Omental fat pad (tissue), 4 donors: ENCODE measurements around the gene NUBP2. TPM values are rescaled to one million over a fixed set of nuclear protein-coding genes. Genes with fewer than 3 reads are reported as not detected.

ENCODE experiments used
- ATAC-seq: fragments of 150-250 bp; one replicate; pipeline ENCODE4 v1.9.1; 2016; ENCODE audit warnings: mild to moderate bottlenecking, moderate library complexity; ENCODE audit not compliant: low FRiP score
- DNase-seq: peaks from one replicate; pipeline ENCODE4 v3.0.0-alpha.2; 2019; ENCODE audit warnings: low spot score
- CTCF ChIP-seq, 3 donors: fragments of 450-650 bp; IDR thresholded peaks; one replicate each; pipeline ENCODE4 v1.5.1; 2016 to 2017; ENCODE audit warnings: antibody characterized with exemption in 3 of 3, mild to moderate bottlenecking in 3 of 3, moderate library complexity in 2 of 3
- small RNA-seq: library from RNA; depleted of rRNA; stranded (forward); fragments of <200 nt; gene quantifications from one replicate; pipeline ENCODE3, GENCODE V24; 2016
- total RNA-seq, 4 donors: library from RNA; depleted of rRNA; stranded (reverse); fragments of >200 nt; gene quantifications; one replicate each; pipeline ENCODE4 v1.1.0, GENCODE V29; 2016

Gene NUBP2
- total RNA-seq, 4 donors from 2014 or later: 49.2 to 85.9 (median 60.2) TPM

GRCh38 chr16:1830213-1830612 lies 47.5 kb downstream of the NUBP2 start:
- no peak for DNase-seq
- no peak for TF ChIP-seq CTCF (IDR thresholded peaks at IDR 0.05)
- ATAC-seq: no peak

DNA sequence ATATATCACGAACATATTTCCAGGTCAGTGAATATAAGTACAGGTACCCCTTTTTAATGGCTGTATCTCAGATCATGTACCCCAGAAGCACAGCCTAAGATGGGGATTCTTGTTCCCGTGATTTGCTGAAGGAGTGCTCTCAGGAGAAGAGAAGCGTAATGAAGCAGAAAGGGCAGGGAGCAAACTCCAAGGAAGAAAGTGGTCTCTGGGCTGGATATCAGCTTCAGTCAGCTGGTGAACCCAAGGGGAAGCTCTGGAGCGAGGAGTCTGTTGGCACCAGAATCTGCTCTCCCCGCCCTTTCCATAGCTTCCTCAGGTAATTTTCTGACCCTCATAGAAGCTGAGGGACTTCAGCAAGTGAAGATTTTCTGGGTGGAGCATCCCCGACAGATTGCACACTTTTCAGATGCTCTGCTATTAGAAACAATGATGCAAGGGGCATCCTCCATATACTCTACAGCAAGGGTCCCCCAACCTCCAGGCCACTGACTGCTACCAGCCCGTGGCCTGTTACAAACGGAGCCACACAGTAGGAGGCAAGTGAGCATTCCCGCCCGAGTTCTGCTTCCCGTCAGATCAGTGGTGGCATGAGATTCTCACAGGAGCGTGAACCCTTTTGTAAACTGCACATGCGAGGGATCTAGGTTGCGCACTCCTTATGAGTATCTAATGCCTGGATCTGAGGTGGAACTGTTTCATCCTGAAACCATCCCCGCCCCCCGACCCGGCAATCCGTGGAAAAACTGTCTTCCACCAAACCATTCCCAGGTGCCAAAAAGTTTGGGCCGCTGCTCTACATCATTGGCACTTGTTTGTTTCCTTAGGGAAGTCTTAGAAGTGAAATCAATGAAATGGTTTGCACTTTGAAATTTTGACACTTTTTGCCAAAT lies 48.7 kb downstream of the NUBP2 start:
- no peak for TF ChIP-seq CTCF (IDR thresholded peaks at IDR 0.05)
- DNase-seq (no peak), ATAC-seq (no peak)

DNA sequence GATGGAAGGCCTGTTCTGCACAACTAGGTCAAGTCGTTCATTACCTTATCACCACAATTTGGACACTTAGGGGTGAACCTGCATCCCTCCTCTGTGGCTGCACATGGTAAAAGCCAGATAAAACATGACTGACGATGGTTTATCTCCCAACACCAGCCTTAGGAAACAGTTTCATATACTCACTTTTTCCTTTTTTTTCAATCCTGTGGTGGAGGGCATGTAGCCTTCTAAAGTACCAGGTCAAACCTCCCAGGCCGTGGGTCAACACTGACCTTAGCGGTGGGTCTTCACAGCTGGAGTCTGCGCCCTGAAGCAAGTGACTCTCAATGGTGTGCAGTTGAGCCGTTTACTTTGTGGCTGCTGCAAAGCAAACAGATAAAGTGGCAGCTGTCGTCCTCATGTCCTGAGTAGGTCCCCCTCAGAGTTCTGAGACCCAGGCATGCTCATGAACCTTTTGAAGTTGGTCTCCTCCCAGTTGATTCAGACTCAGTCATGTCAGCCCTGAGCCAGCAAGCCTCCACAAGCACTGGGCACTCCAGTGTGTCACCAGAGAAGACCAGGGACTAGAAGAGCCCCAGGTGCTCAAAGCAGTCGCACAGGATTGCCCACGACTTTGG lies 50.2 kb downstream of the NUBP2 start:
- DNase-seq (no peak), ATAC-seq (no peak)

GRCh38 chr16:1834096-1834495 lies 51.3 kb downstream of the NUBP2 start:
- DNase-seq (no peak), ATAC-seq (no peak)
- TF ChIP-seq CTCF (IDR thresholded peaks at IDR 0.05): no peak

More for the DNA sequence above, 50.2 kb downstream of the NUBP2 start:
- no peak for TF ChIP-seq CTCF (IDR thresholded peaks at IDR 0.05)

Small RNA genes within 50 kb of the gene (small RNA-seq; reads per million reads assigned to genes)
- gene MIR3177: 0.77 reads per million

Other genes starting within 250 kb of the NUBP2 start
- gene TMEM204, start 249.3 kb upstream of the NUBP2 start, total RNA-seq: 100 to 1,000 TPM in 1 of 4 donors, 10 to 100 TPM in 3; 21.4 to 141 (median 41.7) TPM
- 10 to 100 TPM; 13.6 to 21.0 (median 19.6) TPM for gene IFT140, start 170.9 kb upstream of the NUBP2 start, total RNA-seq
- 10 to 100 TPM in 2 of 4 donors, 1 to 10 TPM in 2; 7.6 to 11.7 (median 9.8) TPM for gene CRAMP1, start 170.6 kb upstream of the NUBP2 start, total RNA-seq
- 10 to 100 TPM; 22.7 to 28.5 (median 23.8) TPM for gene JPT2, start 104.7 kb upstream of the NUBP2 start, total RNA-seq
- 10 to 100 TPM; 27.3 to 73.3 (median 51.6) TPM for gene MAPK8IP3, start 76.8 kb upstream of the NUBP2 start, total RNA-seq
- gene NME3, start 11.4 kb upstream of the NUBP2 start, total RNA-seq: 10 to 100 TPM; 51.4 to 83.2 (median 69.6) TPM
- 10 to 100 TPM in 1 of 4 donors, 1 to 10 TPM in 3; 5.9 to 16.2 (median 7.1) TPM for gene EME2, start 10.2 kb upstream of the NUBP2 start, total RNA-seq
- 10 to 100 TPM; 56.8 to 84.2 (median 78.6) TPM for gene MRPS34, start 9.8 kb upstream of the NUBP2 start, total RNA-seq
- gene SPSB3, start 389 bp upstream of the NUBP2 start, total RNA-seq: 10 to 100 TPM; 39.5 to 88.1 (median 50.7) TPM
- under 1 TPM in 2 of 4 donors, not detected in 2; 0.19 to 0.50 TPM for gene IGFALS, start 10.7 kb downstream of the NUBP2 start, total RNA-seq
- gene HAGH, start 43.9 kb downstream of the NUBP2 start, total RNA-seq: 100 to 1,000 TPM in 1 of 4 donors, 10 to 100 TPM in 3; 69.8 to 130 (median 81.5) TPM
- 10 to 100 TPM; 32.3 to 46.3 (median 34.1) TPM for gene FAHD1, start 44.2 kb downstream of the NUBP2 start, total RNA-seq
- gene MEIOB, start 89.2 kb downstream of the NUBP2 start, total RNA-seq: 1 to 10 TPM in 1 of 4 donors, not detected in 3; 1.7 TPM
- not detected for gene HS3ST6, start 135.5 kb downstream of the NUBP2 start, total RNA-seq
- 10 to 100 TPM in 3 of 4 donors, 1 to 10 TPM in 1; 9.6 to 64.0 (median 17.1) TPM for gene MSRB1, start 160.2 kb downstream of the NUBP2 start, total RNA-seq
- gene RPL3L, start 171.7 kb downstream of the NUBP2 start, total RNA-seq: not detected
- gene NDUFB10, start 176.6 kb downstream of the NUBP2 start, total RNA-seq: 100 to 1,000 TPM; 144 to 240 (median 183) TPM
- gene RPS2, start 181.9 kb downstream of the NUBP2 start, total RNA-seq: 1,000 to 10,000 TPM; 1,362 to 1,656 (median 1,543) TPM
- gene RNF151, start 183.9 kb downstream of the NUBP2 start, total RNA-seq: not detected
- gene TBL3, start 189.1 kb downstream of the NUBP2 start, total RNA-seq: 10 to 100 TPM; 32.2 to 44.3 (median 34.3) TPM
- not detected for gene NOXO1, start 198.5 kb downstream of the NUBP2 start, total RNA-seq
- 10 to 100 TPM; 11.9 to 18.4 (median 16.0) TPM for gene GFER, start 201.2 kb downstream of the NUBP2 start, total RNA-seq
- 1 to 10 TPM in 1 of 4 donors, under 1 TPM in 1, not detected in 2; 0.28 to 1.6 TPM for gene SYNGR3, start 207.0 kb downstream of the NUBP2 start, total RNA-seq
- gene ZNF598, start 226.9 kb downstream of the NUBP2 start, total RNA-seq: 10 to 100 TPM; 19.1 to 49.0 (median 24.3) TPM
- gene NPW, start 236.8 kb downstream of the NUBP2 start, total RNA-seq: under 1 TPM in 1 of 4 donors, not detected in 3; 0.48 TPM
- 100 to 1,000 TPM in 2 of 4 donors, 10 to 100 TPM in 2; 52.8 to 166 (median 84.9) TPM for gene NHERF2, start 243.9 kb downstream of the NUBP2 start, total RNA-seq